Mammary epithelial cell (primary cell): ENCODE measurements around the gene STYXL2.

Experiments used
- EZH2 ChIP-seq: IDR thresholded peaks from 2 replicates; pipeline ENCODE4 v1.6.1; 2012; ENCODE audit warnings: low read length, inconsistent platforms, borderline replicate concordance
- TF ChIP-seq, protein P1 (sequence below), 2 donors: IDR thresholded peaks in 1 of 2; conservative IDR thresholded peaks in 1 of 2; 2 replicates each; pipeline ENCODE4 v1.5.1; 2011 to 2012; ENCODE audit warnings: inconsistent platforms in 2 of 2, low read length in 2 of 2, mild to moderate bottlenecking in 2 of 2, control low read depth in 1 of 2, low read depth in 1 of 2; ENCODE audit not compliant: insufficient read depth in 1 of 2; ENCODE audit errors: extremely low read depth in 1 of 2

- no peak for TF ChIP-seq EZH2
- TF ChIP-seq, protein P1, sequence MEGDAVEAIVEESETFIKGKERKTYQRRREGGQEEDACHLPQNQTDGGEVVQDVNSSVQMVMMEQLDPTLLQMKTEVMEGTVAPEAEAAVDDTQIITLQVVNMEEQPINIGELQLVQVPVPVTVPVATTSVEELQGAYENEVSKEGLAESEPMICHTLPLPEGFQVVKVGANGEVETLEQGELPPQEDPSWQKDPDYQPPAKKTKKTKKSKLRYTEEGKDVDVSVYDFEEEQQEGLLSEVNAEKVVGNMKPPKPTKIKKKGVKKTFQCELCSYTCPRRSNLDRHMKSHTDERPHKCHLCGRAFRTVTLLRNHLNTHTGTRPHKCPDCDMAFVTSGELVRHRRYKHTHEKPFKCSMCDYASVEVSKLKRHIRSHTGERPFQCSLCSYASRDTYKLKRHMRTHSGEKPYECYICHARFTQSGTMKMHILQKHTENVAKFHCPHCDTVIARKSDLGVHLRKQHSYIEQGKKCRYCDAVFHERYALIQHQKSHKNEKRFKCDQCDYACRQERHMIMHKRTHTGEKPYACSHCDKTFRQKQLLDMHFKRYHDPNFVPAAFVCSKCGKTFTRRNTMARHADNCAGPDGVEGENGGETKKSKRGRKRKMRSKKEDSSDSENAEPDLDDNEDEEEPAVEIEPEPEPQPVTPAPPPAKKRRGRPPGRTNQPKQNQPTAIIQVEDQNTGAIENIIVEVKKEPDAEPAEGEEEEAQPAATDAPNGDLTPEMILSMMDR (conservative IDR thresholded peaks at IDR 0.05 in 1 of 2, IDR thresholded peaks at IDR 0.05 in 1 of 2; ENCODE audit: extremely low read depth in 1 of 2, insufficient read depth in 1 of 2, low read depth in 1 of 2, low read length in 2 of 2) = no peak
These were observed 25.1 kb upstream of the STYXL2 start for GRCh38 chr1:167068761-167069160.
